Caco-2 (cell line): Measurements from ENCODE around the gene PLCB1. TPM values are rescaled to one million over a fixed set of nuclear protein-coding genes. Genes with fewer than 3 reads are reported as not detected.

Experiments
- BruUV-seq: library from RNA; stranded (reverse); fragments of 400-500 nt; replicated peaks from 2 replicates; lab custom pipeline; 2021; lab: Mats Ljungman, UMichigan
- CTCF ChIA-PET: fragments of 300-600 bp; sonication (Branson Sonifier 250); formaldehyde crosslinking; loops from one replicate; lab custom pipeline; 2022; ENCODE audit warnings: antibody characterized with exemption; lab: Charles Lee
- POLR2A ChIA-PET: fragments of 300-600 bp; sonication (Branson Sonifier 250); formaldehyde crosslinking; loops from one replicate; lab custom pipeline; 2022; ENCODE audit warnings: antibody characterized with exemption; lab: Charles Lee
- DNase-seq, 2 experiments: peaks; one replicate each; pipeline versions ENCODE4 v3.0.0 to v3.0.0-alpha.2; 2020 to 2022
- H3K27me3 ChIP-seq: replicated peaks from 2 replicates; pipeline ENCODE4 v1.6.0; 2011; ENCODE audit warnings: low read length; ENCODE audit not compliant: control insufficient read depth, insufficient read depth
- H3K36me3 ChIP-seq: 2 replicates; pipeline ENCODE4 v1.5.1; 2011; ENCODE audit warnings: low read length; ENCODE audit not compliant: control insufficient read depth, insufficient read depth
- H3K4me1 ChIP-seq: fragments of 250-450 bp; sonication (Bioruptor Pico); 2 replicates; pipeline ENCODE4 v1.5.1; 2020; ENCODE audit warnings: mild to moderate bottlenecking
- H3K4me3 ChIP-seq: 2 replicates; pipeline ENCODE4 v1.5.1; 2011; ENCODE audit warnings: low read depth, mild to moderate bottlenecking, control low read depth, low read length
- H3K9me3 ChIP-seq: fragments of 250-450 bp; sonication (Bioruptor Pico); 2 replicates; pipeline ENCODE4 v1.5.1; 2020; ENCODE audit warnings: mild to moderate bottlenecking, moderate library complexity
- H3K27ac Mint-ChIP-seq: one replicate; pipeline ENCODE4 v1.8.0; 2022; ENCODE audit warnings: mixed read lengths; ENCODE audit not compliant: unreplicated experiment
- H3K27me3 Mint-ChIP-seq: one replicate; pipeline ENCODE4 v1.8.0; 2022; ENCODE audit warnings: mixed read lengths; ENCODE audit not compliant: insufficient read depth, unreplicated experiment
- H3K36me3 Mint-ChIP-seq: one replicate; pipeline ENCODE4 v1.8.0; 2022; ENCODE audit warnings: mild to moderate bottlenecking, mixed read lengths; ENCODE audit not compliant: insufficient read depth, unreplicated experiment
- H3K4me1 Mint-ChIP-seq: one replicate; pipeline ENCODE4 v1.8.0; 2022; ENCODE audit warnings: low read depth, mixed read lengths; ENCODE audit not compliant: unreplicated experiment
- H3K4me3 Mint-ChIP-seq: one replicate; pipeline ENCODE4 v1.8.0; 2022; ENCODE audit warnings: mild to moderate bottlenecking, moderate library complexity, mixed read lengths; ENCODE audit not compliant: unreplicated experiment
- H3K9me3 Mint-ChIP-seq: one replicate; pipeline ENCODE4 v1.8.0; 2022; ENCODE audit warnings: mixed read lengths; ENCODE audit not compliant: unreplicated experiment
- intact Hi-C: fragments of 100-400 bp; cut with micrococcal nuclease; formaldehyde crosslinking; loops from one replicate; pipeline ENCODE4 v1.10.0; 2022; ENCODE audit not compliant: unreplicated experiment
- total RNA-seq: library from RNA; stranded (reverse); gene quantifications from 2 replicates; pipeline ENCODE4 v1.2.3, GENCODE V29; 2022
- TF ChIP-seq, protein P1 (sequence below), 2 experiments: fragments of 200-600 bp in 1 of 2; IDR thresholded peaks; 1 replicate in 1 of 2; 2 replicates in 1 of 2; pipeline versions ENCODE4 v1.5.1 to v1.8.0; 2011 to 2022; ENCODE audit warnings: antibody characterized with exemption in 1 of 2, control low read depth in 1 of 2, inconsistent platforms in 1 of 2, low read depth in 1 of 2, low read length in 1 of 2, mild to moderate bottlenecking in 1 of 2, moderate library complexity in 1 of 2; ENCODE audit not compliant: insufficient read depth in 1 of 2, severe bottlenecking in 1 of 2, unreplicated experiment in 1 of 2

The PLCB1 gene
- total RNA-seq, 1 experiment from 2014 or later = 105 TPM

DNA sequence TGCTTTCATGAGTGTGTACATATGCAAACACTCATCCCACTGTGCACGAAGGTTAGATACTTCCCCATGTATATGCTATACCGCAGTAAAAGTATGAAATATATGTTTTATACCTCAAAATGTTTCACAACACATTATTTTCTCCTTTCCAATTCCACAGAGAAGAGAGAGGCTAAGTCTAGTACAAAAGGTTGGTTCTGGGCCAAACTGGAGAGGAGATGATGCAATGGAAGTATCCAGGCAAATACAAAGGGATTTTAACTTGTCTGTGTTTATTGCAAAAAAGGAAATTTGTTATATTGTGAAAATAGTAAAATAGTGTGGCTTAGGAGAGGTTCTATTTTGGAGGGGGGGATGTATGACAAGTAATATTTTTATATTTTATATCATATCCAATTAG is 112.6 kb downstream of the PLCB1 start:
- ChIA-PET CTCF (no interaction called here), POLR2A (no interaction called here)
- H3K27me3 Mint-ChIP-seq = no peaks in the 10 kb centered on the region
- no peak overlapping the region for H3K4me3 Mint-ChIP-seq
- no peak for DNase-seq
- Histone ChIP-seq H3K27me3 (no peaks in the 10 kb centered on the region), H3K4me3 (no peak overlapping the region), H3K9me3 (no peaks in the 10 kb centered on the region), H3K4me1 (peaks cover 19% of the 10 kb centered on the region), H3K36me3 (no peaks in the 10 kb centered on the region)
- H3K36me3 Mint-ChIP-seq = peaks cover 18% of the 10 kb centered on the region
- peaks cover 31% of the 10 kb centered on the region for H3K4me1 Mint-ChIP-seq
- H3K27ac Mint-ChIP-seq = no peak overlapping the region
- TF ChIP-seq, protein P1, sequence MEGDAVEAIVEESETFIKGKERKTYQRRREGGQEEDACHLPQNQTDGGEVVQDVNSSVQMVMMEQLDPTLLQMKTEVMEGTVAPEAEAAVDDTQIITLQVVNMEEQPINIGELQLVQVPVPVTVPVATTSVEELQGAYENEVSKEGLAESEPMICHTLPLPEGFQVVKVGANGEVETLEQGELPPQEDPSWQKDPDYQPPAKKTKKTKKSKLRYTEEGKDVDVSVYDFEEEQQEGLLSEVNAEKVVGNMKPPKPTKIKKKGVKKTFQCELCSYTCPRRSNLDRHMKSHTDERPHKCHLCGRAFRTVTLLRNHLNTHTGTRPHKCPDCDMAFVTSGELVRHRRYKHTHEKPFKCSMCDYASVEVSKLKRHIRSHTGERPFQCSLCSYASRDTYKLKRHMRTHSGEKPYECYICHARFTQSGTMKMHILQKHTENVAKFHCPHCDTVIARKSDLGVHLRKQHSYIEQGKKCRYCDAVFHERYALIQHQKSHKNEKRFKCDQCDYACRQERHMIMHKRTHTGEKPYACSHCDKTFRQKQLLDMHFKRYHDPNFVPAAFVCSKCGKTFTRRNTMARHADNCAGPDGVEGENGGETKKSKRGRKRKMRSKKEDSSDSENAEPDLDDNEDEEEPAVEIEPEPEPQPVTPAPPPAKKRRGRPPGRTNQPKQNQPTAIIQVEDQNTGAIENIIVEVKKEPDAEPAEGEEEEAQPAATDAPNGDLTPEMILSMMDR (IDR thresholded peaks at IDR 0.05; ENCODE audit: insufficient read depth in 1 of 2, low read depth in 1 of 2, low read length in 1 of 2, severe bottlenecking in 1 of 2, unreplicated experiment in 1 of 2) = no peak
- H3K9me3 Mint-ChIP-seq = peaks cover 6% of the 10 kb centered on the region
- intact Hi-C loops = no loop called here
- BruUV-seq = no TSS peak

- no TSS peak for BruUV-seq
- TF ChIP-seq, protein P1 (IDR thresholded peaks at IDR 0.05; ENCODE audit: insufficient read depth in 1 of 2, low read depth in 1 of 2, low read length in 1 of 2, severe bottlenecking in 1 of 2, unreplicated experiment in 1 of 2) = no peak
- intact Hi-C loops = no loop called here
- Mint-ChIP-seq H3K36me3 (peaks cover 23% of the 10 kb centered on the region), H3K4me3 (no peak overlapping the region), H3K27me3 (no peaks in the 10 kb centered on the region), H3K27ac (no peak overlapping the region), H3K4me1 (peaks cover 45% of the 10 kb centered on the region), H3K9me3 (peaks cover 11% of the 10 kb centered on the region)
- Histone ChIP-seq H3K36me3 (no peaks in the 10 kb centered on the region), H3K4me1 (peaks cover 32% of the 10 kb centered on the region), H3K4me3 (no peak overlapping the region), H3K9me3 (no peaks in the 10 kb centered on the region), H3K27me3 (no peaks in the 10 kb centered on the region)
- no peak for DNase-seq
- CTCF ChIA-PET = no interaction called here
- POLR2A ChIA-PET = no interaction called here
Measured at GRCh38 chr20:8246153-8246552, 114.1 kb downstream of the PLCB1 start.

GRCh38 chr20:8246716-8247115 is 114.7 kb downstream of the PLCB1 start:
- intact Hi-C loops = no loop called here
- Mint-ChIP-seq H3K4me1 (peaks cover 45% of the 10 kb centered on the region), H3K27me3 (no peaks in the 10 kb centered on the region), H3K9me3 (peaks cover 17% of the 10 kb centered on the region), H3K36me3 (peaks cover 21% of the 10 kb centered on the region), H3K4me3 (no peak overlapping the region), H3K27ac (no peak overlapping the region)
- TF ChIP-seq, protein P1 (IDR thresholded peaks at IDR 0.05; ENCODE audit: insufficient read depth in 1 of 2, low read depth in 1 of 2, low read length in 1 of 2, severe bottlenecking in 1 of 2, unreplicated experiment in 1 of 2) = no peak
- Histone ChIP-seq H3K27me3 (no peaks in the 10 kb centered on the region), H3K4me1 (peaks cover 30% of the 10 kb centered on the region), H3K9me3 (no peaks in the 10 kb centered on the region), H3K36me3 (no peaks in the 10 kb centered on the region), H3K4me3 (no peak overlapping the region)
- no TSS peak for BruUV-seq
- ChIA-PET POLR2A (no interaction called here), CTCF (no interaction called here)
- DNase-seq = no peak
